Adrenal gland (tissue), 5 donors: ENCODE data around the gene HS3ST3A1.

Source experiments
- CTCF ChIP-seq, 6 experiments: fragments of 450-650 bp in 4 of 6; fragments of 200-600 bp in 2 of 6; sonication (generic) in 1 of 6; IDR thresholded peaks; 1 replicate in 5 of 6; 2 replicates in 1 of 6; pipeline versions ENCODE4 v1.5.1 to v1.8.0; 2016 to 2021; ENCODE audit warnings: antibody characterized with exemption in 6 of 6, mild to moderate bottlenecking in 2 of 6, moderate library complexity in 1 of 6
- POLR2A ChIP-seq, 2 donors: fragments of 450-650 bp; IDR thresholded peaks; one replicate each; pipeline ENCODE4 v1.6.1; 2017; ENCODE audit warnings: antibody characterized with exemption in 2 of 2, mild to moderate bottlenecking in 2 of 2, moderate library complexity in 1 of 2
- donor health status: DM: no; HTN: no; CAD: no.

GRCh38 chr17:13596241-13596923, 5.3 kb downstream of the HS3ST3A1 start:
- no peak for TF ChIP-seq CTCF (IDR thresholded peaks at IDR 0.05)
- TF ChIP-seq POLR2A (IDR thresholded peaks at IDR 0.05), result no peak
